Hepatic stellate cell (primary cell): Measurements from ENCODE around the gene CDCA8.
"Not testable (repeated sequence)": the region's sequence is repeated elsewhere in the genome, so short reads cannot be mapped to it uniquely, and the experiment has no call there.

Source experiments
- DNase-seq: peaks from one replicate; pipeline ENCODE4 v3.0.0; 2011; ENCODE audit warnings: low spot score

The CDCA8 gene

GRCh38 chr1:37673920-37674319, 18.4 kb upstream of the CDCA8 start:
- DNase-seq: no peak

DNA sequence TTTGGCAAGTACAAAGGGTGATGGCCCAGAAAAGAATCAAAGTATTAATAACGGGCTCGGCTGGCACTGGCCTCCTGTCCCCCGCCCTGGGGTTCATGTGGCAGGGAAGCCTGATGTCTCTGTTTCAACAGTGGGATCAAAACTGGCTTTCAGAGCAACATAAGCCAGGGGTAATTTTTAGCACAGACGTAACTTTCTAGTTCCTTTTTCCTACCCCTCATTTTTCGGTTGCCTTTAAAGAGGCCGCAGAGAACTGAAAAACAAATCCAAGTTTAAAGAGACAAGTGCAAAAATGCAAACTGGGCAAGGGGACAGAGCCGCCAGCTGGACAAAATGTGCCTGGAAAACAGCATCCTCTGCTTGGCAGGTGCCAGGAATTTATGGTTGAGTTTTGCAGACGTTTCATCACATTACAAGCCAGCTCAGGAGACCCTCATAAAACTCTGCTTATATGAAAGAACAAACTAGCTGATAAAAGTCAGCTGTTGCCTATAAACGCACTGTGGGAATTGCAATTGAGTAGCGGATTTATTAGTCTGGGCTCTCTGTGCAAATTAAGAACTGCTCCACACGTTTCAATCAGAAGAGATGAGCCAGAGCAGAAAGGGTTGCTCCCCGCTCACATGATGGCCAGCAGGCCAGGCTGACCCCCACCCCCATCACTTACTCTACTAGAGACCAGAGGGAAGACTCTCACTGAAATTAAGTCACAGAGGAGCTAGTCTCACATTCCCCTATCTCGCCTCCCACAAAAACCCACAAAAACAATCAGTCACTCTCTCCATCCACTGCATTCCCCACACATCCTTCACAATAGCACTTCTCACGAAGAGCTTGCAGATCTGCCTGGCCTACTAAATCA, 15.8 kb upstream of the CDCA8 start:
- DNase-seq: no peak

- DNase-seq: no peak
Measured at GRCh38 chr1:37677143-37677439, 15.2 kb upstream of the CDCA8 start.

GRCh38 chr1:37677808-37678207, 14.5 kb upstream of the CDCA8 start:
- DNase-seq: no peak

DNA sequence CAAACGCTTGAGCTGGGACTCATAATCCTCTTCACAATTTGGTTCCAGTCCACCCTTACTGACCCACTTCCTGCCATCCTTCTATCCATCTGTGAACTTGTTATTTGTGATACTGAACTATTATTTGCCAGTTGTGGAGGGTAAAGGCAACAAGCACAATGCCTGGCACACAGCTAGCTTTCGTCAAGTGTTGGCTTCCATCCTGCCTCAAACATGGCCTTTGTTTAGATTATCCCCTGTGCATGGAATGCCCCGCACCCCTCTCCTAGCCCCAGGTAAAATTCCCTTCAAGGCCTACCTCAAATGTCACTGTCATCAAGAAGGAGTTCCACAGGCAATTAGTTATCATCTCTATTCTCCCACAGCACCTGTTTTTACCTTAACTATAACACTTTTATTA, 11.4 kb upstream of the CDCA8 start:
- no peak for DNase-seq

- DNase-seq: peak; percentile 62
Measured at GRCh38 chr1:37682334-37682987, 9.9 kb upstream of the CDCA8 start.

DNA sequence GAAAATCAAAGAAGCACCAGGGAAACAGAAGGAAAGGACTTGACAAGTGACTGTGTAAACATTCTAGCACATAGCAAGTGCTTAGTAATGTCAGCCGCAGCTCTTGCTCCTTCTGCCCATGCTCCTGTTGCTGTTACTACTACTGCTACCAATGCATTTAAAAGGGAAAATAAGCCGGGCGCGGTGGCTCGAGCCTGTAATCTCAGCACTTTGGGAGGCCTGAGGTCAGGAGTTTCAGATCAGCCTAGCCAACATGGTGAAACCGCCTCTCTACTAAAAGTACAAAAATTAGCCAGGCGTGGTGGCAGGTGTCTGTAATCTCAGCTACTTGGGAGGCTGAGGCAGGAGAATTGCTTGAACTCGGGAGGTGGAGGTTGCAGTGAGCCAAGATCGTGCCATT, 8.1 kb upstream of the CDCA8 start:
- not testable (repeated sequence) for DNase-seq

- no peak for DNase-seq
Measured at GRCh38 chr1:37685722-37686121, 6.6 kb upstream of the CDCA8 start.

DNA sequence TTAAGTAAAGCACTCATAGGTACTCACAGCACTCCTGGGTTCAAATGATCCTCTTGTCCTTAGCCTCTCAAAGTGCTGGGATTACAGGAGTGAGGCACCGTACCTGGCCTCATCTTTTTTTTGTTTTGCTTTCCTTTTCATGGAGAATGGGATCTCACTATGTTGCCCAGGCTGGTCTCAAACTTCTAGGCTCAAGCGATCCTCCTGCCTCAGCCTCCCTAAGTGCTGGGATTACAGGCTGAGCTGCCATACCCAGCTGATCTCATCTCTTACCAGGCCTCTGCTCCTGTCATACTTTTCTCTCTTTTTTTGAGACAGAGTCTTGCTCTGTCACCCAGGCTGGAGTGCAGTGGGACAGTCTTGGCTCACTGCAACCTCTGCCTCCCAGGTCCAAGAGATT, 4.6 kb upstream of the CDCA8 start:
- DNase-seq: not testable (repeated sequence)

- DNase-seq: no peak
Measured at GRCh38 chr1:37688926-37689325, 3.4 kb upstream of the CDCA8 start.

GRCh38 chr1:37691497-37692077, 729 bp upstream of the CDCA8 start:
- DNase-seq: peak; percentile 22

DNA sequence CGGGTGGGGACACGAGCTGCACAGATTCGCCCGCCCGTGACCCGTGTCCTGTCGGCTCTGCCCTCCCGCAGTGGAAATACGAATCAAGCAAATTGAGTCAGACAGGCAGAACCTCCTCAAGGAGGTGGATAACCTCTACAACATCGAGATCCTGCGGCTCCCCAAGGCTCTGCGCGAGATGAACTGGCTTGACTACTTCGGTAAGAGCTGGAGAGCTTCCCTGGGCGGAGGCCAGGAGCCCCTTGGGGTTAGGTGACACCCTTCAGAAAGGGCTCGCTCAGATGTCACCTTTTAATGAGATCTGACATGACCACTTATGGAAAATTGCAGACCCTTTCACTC, 489 bp downstream of the CDCA8 start:
- DNase-seq: no peak

DNA sequence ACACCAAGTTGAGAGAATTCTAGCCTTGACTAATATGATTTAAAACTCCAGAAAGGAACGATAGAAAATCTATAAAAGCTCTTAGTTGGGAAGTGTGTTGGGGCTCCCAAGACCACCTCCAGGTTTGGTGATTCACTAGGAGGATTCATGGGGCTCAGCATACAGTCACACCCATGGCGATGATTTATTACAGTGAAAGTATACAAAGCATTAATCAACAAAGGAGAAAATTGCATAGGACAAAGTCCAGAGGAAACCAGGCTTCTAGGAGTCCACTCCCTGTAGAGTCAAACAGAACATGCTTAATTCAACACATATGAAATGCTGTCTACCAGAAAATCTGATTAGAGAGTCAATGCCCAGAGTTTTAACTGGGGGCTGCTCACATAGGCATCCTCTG, 4.8 kb downstream of the CDCA8 start:
- DNase-seq: no peak

GRCh38 chr1:37697737-37698136, 5.4 kb downstream of the CDCA8 start:
- DNase-seq: no peak

DNA sequence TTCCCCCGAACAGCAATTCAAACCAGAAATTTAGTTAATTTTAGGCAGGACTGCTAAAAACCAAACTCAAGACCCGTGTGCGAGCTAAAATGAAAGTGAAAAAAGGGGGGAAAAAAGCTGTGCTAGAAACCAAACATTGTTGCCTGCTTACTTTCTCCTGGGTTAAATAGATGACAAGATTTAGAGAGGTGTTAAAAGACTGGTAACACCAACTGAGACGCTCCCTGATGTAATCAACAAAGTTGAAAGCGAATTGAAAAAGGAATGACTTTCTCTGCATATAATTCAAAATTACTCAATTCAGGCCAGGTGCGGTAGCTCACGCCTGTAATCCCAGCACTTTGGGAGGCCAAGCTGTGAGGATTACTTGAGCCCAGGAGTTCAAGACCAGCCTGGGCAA, 6.8 kb downstream of the CDCA8 start:
- DNase-seq: no peak

DNA sequence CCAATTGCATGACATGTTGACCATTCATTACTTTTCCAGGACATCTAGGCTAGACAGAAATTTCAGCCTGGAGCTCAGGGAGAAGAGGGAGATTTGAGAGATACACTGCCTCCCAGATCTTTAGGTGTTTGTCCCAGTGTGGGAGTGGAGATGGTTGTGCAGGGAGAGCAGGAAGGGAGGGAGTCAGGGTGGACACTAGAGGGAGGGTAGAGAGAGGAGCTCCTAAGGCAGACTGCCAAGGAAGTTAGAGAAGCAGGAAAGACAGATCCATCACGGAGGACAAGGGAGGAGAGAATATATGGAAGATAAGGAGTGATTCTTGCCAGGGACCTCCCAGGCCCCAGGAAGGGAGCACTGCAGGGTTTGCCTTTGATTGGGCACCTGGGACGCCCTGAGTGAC, 8.7 kb downstream of the CDCA8 start:
- DNase-seq: no peak

- DNase-seq: no peak
Measured at GRCh38 chr1:37703061-37703460, 10.7 kb downstream of the CDCA8 start.

DNA sequence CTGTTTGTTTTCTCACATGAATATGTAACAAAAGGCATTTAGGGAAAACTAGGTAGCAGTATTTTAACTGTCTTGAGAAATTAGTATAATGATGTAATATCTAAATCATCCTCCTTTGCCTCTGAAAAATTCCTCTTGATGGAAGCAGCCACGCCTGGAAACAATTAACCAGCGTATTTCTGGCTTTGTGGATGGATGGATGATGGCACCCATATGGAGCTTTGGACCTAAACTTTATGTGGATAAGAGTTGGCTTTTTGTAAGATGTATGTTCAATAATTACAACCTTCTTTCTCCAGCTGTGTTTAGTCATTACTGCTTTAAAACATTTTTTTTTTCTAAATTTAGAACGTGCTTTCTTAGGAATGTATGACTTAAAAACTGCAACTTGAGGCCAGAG, 12.7 kb downstream of the CDCA8 start:
- DNase-seq: no peak

DNA sequence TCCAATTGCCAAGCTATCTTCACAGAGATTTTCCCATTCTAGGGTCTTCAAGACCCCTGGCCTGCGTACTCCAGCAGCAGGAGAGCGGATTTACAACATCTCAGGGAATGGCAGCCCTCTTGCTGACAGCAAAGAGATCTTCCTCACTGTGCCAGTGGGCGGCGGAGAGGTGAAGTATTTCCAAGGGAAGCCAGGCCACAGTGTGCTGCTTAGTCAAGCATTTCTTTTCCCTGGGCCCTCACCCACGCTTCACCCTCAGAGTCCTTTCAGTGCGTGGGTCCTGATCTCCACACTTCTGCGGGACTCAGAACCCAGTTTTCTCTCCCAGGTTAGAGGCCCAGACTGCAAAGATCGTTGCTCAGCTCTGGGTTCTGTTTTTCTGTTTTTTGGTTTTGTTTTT, 13.1 kb downstream of the CDCA8 start:
- DNase-seq: no peak

DNA sequence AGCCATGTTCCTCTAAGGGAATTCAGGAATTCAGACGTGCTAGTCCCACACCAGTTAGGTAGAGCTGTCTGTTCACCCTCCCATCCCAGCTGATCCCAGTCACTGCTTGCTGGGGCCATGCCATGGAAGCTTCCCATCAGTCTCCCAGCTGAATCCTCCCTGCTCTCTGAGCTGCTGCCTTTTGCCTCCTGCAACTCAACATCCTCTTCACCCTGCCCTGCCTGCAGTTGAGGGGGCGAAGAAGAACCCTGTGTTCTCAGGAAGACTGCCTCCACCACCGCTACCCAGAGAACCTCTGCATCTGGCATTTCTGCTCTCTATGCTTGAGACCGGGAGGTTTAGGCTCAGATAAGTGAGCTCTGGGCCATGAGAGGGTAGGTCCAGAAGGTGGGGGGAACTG, 16.2 kb downstream of the CDCA8 start:
- no peak for DNase-seq

GRCh38 chr1:37714226-37714625, 21.9 kb downstream of the CDCA8 start:
- DNase-seq: no peak

DNA sequence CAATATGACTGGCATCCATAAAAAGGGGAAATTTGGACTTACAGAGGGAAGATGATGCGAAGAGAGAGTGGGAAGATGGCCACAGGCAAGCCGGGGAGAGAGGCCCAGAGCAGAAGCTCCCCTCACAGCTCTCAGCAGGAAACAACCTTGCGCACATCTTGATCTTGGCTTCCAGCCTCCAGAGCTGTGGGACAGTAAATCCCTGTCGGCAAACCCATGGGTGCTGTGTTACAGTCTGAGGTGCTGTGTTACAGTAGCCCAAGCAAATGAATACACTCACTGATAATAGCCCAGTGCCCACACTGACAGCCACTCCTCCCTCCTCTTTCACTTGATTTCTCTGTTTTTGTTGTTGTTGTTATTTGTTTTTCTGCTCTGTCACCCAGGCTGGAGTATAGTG, 22.4 kb downstream of the CDCA8 start:
- DNase-seq: no peak

GRCh38 chr1:37716321-37716720, 24.0 kb downstream of the CDCA8 start:
- no peak for DNase-seq

DNA sequence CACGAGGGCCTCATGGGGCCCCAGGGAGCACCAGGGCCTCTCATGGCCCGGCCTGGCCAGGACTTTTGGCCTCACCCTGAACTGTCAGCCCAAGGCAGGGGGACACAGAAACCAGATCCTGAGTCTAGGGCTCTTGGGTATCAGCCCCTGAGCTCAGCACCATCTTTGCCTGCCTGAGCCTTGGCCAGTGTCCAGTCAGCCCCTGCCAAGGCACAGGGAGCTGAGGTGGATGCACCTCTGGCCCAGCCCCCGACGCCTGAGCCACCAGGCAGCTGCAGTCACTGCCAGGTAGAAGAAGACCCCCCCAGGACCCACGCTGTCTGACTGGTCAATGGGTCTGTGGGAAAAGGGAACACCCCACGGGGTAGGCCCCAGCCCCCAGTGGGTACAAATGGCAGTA, 25.3 kb downstream of the CDCA8 start:
- no peak for DNase-seq
